GM19193 (cell line): ENCODE data around the gene MSANTD2.

Experiments
- POLR2A ChIP-seq: IDR thresholded peaks from 4 replicates; pipeline ENCODE4 v1.6.1; 2011; ENCODE audit not compliant: insufficient read depth, insufficient read length; ENCODE audit errors: extremely low read depth

MSANTD2 gene

DNA sequence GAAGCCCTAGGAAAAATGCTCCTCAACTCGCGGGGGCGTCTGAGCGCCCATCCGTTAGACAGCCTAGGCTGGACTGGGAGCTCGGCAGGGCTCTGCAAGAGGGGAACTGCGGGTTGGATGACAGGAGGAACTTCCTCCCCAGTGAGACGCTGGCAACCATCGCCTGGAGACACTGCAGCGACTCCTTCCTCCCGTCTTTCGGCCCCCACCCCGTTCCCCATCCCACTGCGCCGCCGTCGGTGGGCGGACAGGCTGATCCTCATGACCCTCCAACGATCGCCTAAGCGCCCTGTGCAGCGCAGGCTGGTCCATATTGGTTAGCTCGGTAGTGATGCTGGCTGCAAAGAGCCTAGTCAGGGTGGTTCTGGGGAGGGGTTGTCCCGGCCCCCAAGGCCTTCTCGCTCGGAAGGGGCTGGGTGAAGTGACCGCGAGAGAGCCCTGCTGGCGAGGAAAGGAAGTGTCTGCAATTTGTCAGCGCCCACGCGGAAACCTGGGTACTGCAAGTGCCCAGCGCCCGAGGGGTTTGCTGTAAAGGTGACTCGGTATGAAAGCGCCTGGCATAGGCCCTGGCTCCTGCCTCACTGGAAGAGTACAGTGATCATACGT, 59.8 kb downstream of the MSANTD2 start:
- TF ChIP-seq POLR2A: no peak

DNA sequence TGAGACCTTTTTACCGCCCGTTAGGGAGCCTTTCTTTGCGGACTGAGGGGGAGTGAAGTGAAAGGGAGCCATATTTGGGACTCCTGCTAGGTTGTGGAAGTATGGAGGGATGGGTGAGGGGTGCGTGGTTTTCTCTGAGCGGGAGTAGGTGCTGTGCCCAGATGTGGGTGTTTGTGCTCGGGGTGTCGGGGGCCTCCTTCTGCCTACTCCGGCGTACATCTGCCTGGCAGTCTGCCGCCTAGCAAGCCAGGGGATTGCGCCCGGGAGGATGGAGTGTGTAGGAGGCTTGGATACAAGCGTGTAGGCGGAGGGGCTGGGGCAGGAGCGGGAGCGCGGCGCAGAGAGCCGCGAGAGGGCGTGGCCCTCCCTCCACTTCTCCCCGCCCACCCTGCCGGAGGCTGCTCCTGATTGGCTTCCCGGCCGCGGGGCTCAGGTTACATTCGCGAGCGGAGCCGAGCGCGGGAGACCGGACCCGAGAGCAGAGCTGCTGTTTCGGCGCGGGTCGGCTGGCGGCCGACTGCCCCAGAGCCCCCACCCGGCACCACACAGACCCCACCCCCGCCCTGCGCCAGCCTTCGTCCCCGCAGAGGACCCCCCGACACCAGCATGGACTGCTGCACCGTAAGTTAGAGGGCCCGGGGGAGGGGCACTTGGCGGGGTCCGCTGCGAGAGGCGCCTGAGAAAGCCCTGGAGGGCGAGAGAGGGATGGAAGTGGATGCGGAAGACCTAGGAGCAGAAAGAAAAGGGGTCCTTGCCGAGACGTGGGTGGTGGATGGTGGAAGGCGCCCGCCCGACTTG, 60.5 kb downstream of the MSANTD2 start, which contains the start of gene NRGN:
Gene NRGN, plus strand, starts transcription at position 464 of the 798 bp plus-strand sequence. Its CDS starts 143 bp downstream, at position 607.
- no peak for TF ChIP-seq POLR2A

DNA sequence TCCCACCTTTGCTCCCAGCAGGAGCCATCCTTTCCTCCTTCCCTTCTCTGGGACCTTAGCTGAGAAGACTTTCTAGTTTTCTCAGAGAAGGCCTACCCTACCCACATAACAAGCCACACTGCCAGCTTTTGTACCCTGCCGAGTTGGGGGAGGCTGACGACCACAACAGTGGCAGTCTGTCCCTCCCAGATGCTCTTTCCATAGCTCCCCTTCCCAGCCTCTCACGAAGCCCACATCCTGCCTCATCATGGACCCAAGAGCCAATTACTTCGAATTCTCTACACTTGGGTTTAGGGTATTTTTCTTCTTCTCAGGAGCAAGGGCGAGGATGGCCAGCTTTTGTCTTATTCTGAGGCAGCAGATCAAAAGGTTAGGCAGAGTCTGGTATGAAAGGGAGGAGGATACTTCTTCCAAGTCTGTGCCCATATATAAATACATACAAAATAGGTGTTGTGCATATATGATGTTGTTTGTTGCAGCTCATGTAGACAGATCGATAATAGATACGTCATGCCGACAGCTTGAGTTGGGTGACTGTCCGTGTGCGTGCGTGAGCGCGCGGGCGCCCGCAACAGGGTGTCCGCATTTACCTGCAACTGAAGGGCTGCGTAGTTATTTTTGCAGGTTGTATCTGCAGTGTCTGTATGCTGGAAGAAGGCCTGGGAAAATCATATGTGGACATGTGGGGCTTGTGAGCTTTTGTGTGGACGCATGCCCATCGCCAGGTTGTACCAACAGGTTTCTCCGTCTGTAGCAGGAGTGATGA, 61.3 kb downstream of the MSANTD2 start:
- TF ChIP-seq POLR2A: no peak

DNA sequence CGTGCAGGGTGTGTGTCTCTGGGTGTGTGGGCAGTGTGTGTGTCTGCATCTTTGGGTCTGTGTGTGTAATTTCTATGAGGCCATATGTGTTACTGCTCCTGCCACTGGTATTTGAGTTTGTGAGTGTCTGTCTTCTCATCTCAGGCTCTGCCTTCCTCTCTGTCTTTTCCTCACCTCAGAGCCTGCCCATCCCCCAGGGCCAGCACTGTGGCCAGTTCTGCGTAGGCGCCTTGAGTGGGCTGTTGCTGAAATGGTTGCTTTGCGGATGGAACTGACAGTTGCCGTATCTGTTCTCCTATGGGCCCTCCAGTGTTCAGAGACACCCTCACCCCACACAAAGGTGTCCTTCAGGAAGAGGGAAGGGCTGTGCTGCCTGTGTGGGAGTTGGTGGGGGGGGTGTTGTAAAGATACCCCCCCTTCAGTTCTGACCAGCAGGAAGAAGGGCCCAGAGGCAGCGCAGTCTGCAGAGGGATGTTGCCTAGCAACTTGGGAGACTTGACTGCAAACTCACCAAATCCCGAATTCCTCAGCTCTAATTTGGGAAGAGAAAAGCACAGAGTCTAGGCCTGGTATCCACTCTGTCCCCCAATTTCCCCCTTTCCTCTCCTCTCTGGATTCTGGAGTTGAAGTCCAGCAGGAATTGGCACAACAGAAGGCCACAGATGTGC, 62.4 kb downstream of the MSANTD2 start:
- no peak for TF ChIP-seq POLR2A

DNA sequence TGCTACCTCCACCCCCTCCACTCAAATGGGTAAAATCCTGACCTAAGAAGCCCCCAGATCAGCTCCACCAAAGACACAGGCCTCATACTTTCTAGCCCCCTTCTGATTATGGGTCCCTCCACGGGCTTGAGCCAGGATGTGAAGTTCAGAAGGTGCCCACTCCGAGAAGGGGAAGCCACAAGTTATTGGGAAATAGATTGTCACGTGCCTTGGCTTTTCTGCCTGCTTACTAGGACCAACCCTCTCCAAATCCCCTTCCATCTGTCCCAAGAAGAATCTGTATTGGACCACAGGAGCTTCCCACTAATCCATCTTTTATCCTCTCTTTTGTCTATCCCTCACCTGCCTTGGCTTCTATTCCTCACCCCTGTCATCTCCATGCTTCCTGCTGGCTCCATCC, 63.5 kb downstream of the MSANTD2 start:
- no peak for TF ChIP-seq POLR2A

DNA sequence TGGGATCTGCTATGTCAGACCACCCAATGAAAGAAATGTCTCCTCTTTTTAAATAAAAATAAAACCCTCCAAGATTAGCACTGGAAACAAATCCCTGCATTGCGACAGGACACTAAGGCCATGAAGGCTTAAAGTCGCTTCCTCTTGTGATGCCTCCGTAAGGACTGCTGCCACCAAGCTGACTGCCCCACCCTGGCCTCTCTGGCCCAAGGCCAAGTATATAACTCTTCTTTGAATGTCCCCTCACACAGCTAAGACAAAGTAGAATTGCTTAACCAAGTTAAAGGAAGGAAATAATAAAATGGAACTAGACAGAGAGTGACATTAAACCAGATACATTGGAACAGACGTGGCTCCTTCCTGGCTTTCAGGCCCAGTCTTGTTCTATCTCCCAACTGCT, 68.0 kb downstream of the MSANTD2 start:
- TF ChIP-seq POLR2A: no peak

DNA sequence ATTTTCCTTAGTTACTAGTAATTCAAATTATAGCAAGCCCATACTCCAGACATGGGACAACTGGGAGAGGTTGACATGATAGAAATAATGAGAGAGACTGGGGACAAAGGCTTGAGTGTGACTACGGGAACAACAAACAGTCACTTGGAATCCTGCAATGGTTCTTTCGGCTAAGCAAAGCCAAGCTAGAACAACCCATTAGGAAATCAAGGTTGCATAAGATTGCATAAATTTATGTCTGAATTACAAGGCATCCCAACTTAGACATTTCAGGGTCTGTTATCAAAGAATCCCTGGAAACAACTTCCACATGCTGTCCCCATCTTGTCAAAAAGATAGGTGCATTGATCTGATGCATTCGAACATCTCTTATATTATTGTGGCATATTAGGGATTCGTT, 70.6 kb downstream of the MSANTD2 start:
- no peak for TF ChIP-seq POLR2A

DNA sequence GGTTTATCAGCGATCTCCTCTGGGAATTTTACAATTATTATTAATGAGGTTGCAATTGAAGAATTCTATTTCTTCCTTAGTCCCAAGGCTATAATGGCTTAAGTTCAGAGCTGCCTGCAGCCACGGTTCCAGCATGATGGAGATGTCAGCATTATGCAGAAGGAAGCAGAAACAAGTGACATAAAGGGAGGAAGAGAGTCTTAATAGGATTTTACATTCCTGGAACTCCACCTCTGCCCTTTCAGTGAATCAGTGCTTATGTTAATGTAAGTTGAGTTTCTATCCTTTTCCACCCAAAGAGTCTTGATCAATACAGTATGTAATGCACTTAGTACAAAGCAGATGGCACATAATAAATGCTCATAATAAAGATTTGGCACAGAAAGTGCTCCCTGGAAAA, 72.1 kb downstream of the MSANTD2 start:
- no peak for TF ChIP-seq POLR2A

DNA sequence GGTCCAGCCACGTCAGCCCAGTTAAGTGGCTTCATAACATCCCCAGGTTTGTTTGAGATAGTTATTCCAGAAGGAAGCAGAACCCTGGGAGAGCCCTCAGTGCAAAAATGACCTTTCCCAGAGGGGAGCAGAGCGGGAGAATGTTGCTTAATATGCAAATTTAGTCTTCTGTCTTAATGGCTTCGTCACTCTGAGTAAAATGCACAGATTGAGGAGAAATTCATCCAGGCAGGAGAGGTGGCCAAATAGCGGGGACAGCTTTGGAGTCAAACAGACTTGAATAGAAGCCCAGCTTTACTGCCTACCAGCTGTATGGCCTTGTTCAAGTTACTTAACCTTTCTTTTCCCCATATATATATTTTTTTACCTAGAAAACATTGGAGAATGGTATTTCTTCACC, 72.7 kb downstream of the MSANTD2 start:
- no peak for TF ChIP-seq POLR2A

DNA sequence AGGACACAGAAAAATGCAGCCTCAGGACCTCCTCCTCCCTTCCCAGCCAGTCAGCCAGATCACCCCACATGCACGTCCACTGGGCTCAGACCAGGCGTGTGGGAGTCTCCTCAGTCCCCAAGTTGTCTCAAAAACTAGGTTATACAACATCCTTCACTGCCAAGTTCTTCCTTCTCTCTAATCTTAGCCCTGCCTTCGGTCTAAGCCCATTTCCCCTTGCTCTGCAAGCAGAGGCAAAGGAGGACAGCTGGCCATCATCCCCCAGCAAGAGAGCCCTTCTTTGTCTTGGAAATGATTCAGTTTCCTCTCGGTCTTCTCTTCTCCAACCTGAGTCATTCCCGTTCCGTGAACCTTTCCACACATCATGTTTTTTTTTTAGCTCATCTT, 74.5 kb downstream of the MSANTD2 start:
- TF ChIP-seq POLR2A: no peak

DNA sequence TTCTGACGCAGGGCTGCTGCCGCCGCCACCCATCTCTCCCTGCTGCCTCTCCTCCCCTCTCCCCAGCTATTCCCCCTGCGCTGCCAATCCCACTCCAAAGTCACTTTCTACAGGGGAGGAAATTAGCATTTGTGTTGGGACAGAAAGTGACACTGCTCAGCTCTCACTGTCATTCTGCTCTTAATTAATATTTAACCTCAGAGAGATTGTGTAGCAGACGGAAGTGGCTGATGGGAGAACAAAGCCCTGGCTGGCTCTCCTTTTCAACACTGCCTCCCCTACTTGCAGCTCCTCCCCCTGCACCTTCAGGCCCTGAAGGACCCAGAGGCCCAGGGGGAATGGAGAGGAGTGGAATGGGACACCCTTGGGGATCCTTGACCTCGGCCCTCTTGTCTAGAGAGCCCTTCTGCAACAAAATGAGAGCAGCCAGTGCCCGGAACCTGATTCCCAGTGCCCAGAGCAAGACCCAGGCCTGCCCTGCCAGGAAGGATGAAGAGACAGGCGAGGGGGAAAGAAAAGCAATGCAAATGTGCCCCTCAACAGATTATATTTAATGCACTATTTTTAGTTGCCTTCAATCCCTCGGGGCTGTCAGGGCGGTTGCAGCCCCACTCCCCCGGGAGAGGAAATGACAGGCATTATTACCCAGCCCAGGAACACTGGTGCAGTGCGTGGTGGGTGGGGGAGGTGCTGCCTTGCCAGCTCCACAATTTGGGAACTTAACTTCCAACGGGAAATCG, 75.1 kb downstream of the MSANTD2 start:
- peak; percentile 36 for TF ChIP-seq POLR2A

DNA sequence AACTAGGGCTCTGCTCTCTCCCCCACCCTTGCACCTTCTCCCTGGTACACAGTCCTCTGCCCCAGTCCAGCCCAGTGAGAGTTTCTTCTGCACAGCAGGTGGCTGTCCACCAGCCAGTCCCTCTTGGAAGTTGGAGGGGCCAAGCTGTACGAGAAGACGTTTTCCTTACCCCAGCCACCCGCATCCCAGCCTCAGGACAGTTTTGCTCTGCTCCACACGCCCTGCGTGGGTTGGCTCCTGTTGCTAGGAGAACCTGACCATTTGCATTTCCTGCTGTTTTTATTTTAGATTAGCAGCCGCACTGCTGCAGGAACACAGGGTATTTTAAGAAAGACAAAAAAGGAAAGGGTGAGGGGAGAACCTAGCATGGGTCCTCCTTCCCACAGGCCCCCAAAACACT, 78.0 kb downstream of the MSANTD2 start:
- no peak for TF ChIP-seq POLR2A

DNA sequence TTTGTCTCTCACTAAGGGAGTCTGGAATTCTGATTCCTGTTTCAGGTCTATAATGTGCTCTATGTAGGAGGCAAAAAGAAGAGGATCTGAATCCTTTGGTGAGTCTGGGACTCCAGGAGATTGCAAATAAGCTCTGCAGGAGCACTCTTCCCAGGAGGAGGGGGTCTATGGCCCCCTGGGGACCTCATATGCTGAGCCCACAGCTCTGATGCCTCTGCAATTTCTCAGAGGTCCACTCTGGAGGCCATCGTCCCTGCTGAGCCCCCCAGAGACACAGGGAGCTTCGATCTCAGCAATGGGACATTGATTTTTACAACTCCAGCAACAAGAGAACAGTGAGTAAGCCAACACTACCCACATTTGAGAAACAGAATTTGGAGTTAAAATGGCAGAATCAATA, 80.7 kb downstream of the MSANTD2 start:
- TF ChIP-seq POLR2A: no peak

DNA sequence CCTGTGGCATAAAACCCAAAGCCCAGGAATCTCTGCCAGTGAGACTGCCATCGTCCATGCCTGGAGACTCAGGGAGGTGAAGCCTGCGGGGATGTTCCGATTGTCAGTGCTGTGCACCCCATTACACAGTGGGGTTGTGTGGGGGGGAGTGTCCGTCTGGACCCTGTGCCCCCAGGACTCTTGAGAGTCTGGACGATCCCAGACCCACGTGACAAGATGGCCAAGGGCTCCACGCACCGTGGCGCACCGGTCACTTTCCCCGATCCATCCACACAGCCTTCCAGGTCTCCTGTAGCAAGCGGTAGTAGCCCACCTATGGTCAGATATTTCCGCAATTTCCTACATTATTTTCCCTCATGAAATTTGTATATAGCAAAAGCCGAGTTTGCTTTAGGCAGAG, 81.4 kb downstream of the MSANTD2 start:
- TF ChIP-seq POLR2A: no peak
